Stimulated activated CD4-positive, alpha-beta T cell treated with anti-CD3 and anti-CD28 coated beads, Interleukin-2, amount 100 ng/mL, for 24 hours (primary cell): ENCODE results near the gene KRTAP20-4.

Experiments used
- DNase-seq, 2 donors: peaks; one replicate each; pipeline ENCODE4 v3.0.0-alpha.2; 2020

The KRTAP20-4 gene

DNA sequence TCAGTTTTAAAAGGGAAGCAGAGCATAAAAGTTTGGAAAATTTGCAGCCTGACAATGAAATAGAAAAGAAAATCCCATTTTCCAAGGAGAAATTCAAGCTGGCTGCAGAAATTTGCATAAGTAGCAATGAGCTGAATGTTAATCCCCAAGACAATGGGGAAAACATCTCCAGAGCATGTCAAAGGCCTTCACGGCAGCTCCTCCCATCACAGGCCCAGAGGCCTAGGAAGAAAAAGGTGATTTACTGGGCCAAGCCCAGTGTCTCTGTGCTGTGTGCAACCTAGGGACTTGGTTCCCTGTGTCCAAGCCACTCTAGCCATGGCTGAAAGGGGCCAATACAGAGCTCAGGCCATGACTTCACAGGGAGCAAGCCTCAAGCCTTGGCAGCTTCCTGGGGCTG is 48.3 kb downstream of the KRTAP20-4 start:
- no peak for DNase-seq
